Hepatocyte (in vitro differentiated cells): ENCODE data around the gene KLRC1. TPM values are rescaled to one million over a fixed set of nuclear protein-coding genes. Genes with fewer than 3 reads are reported as not detected.
"Not testable (repeated sequence)": the region's sequence is repeated elsewhere in the genome, so short reads cannot be mapped to it uniquely, and the experiment has no call there.

Experiments
- DNase-seq: peaks from one replicate; pipeline ENCODE4 v3.0.0-alpha.2; 2016; ENCODE audit warnings: low spot score
- H2AFZ ChIP-seq: fragments of 200-600 bp; sonication (generic); 2 replicates; pipeline ENCODE4 v1.6.0; 2016; ENCODE audit warnings: antibody characterized with exemption, mild to moderate bottlenecking
- H3K27ac ChIP-seq: fragments of 200-600 bp; sonication (generic); 2 replicates; pipeline ENCODE4 v1.5.1; 2016; ENCODE audit warnings: mild to moderate bottlenecking
- H3K27me3 ChIP-seq: fragments of 200-600 bp; sonication (generic); 2 replicates; pipeline ENCODE4 v1.6.1; 2016
- H3K36me3 ChIP-seq: fragments of 200-600 bp; sonication (generic); replicated peaks from 2 replicates; pipeline ENCODE4 v1.5.1; 2016; ENCODE audit warnings: low read depth; ENCODE audit not compliant: insufficient read depth
- H3K4me1 ChIP-seq: fragments of 200-600 bp; sonication (generic); 2 replicates; pipeline ENCODE4 v1.5.1; 2016; ENCODE audit warnings: mild to moderate bottlenecking, moderate library complexity; ENCODE audit not compliant: insufficient read depth
- H3K4me2 ChIP-seq: fragments of 200-600 bp; sonication (generic); 2 replicates; pipeline ENCODE4 v1.6.0; 2016
- H3K4me3 ChIP-seq: fragments of 200-600 bp; sonication (generic); 2 replicates; pipeline ENCODE4 v1.5.1; 2016; ENCODE audit warnings: mild to moderate bottlenecking
- H3K79me2 ChIP-seq: fragments of 200-600 bp; sonication (generic); 2 replicates; pipeline ENCODE4 v1.6.0; 2017; ENCODE audit warnings: mild to moderate bottlenecking
- H3K9me2 ChIP-seq: fragments of 200-600 bp; sonication (generic); replicated peaks from 2 replicates; pipeline ENCODE4 v1.6.0; 2017; ENCODE audit warnings: mild to moderate bottlenecking; ENCODE audit not compliant: insufficient read depth
- H3K9me3 ChIP-seq: fragments of 200-600 bp; sonication (generic); 2 replicates; pipeline ENCODE4 v1.5.1; 2016; ENCODE audit warnings: low read depth, mild to moderate bottlenecking
- H4K20me1 ChIP-seq: fragments of 200-600 bp; sonication (generic); 2 replicates; pipeline ENCODE4 v1.6.0; 2016; ENCODE audit warnings: mild to moderate bottlenecking; ENCODE audit not compliant: insufficient read depth, poor library complexity, severe bottlenecking
- EZH2 ChIP-seq: fragments of 200-600 bp; sonication (generic); IDR thresholded peaks from 2 replicates; pipeline ENCODE4 v1.6.1; 2016; ENCODE audit warnings: antibody characterized with exemption, mild to moderate bottlenecking, borderline replicate concordance
- EZH2phosphoT487 ChIP-seq: fragments of 200-600 bp; sonication (generic); IDR thresholded peaks from one replicate; pipeline ENCODE4 v1.6.1; 2018; ENCODE audit warnings: antibody characterized with exemption, mild to moderate bottlenecking, low read depth, moderate library complexity; ENCODE audit not compliant: unreplicated experiment, severe bottlenecking
- WGBS: methylation state at CpG from one replicate; pipeline ENCODE4 v1.1.6; 2016; ENCODE audit warnings: low lambda C conversion rate; ENCODE audit errors: missing lambda C conversion rate; 5-methylcytosine and 5-hydroxymethylcytosine counted together
- polyA plus RNA-seq: library from polyadenylated mRNA; unstranded; fragments of >200 nt; fragmentation: Nextera tagmentation; extraction: Ambion mirVana; gene quantifications from 2 replicates; pipeline ENCODE4 v1.2.1, GENCODE V29; 2016
- total RNA-seq: library from RNA; depleted of rRNA; stranded (reverse); fragments of >200 nt; gene quantifications from 2 replicates; pipeline ENCODE4 v1.2.3, GENCODE V29; 2014
- TF ChIP-seq, protein P1 (sequence below): fragments of 200-600 bp; sonication (generic); IDR thresholded peaks from 2 replicates; pipeline ENCODE4 v1.5.1; 2016; ENCODE audit warnings: antibody characterized with exemption, mild to moderate bottlenecking; ENCODE audit not compliant: poor library complexity

Gene KLRC1
- total and polyA plus RNA-seq, 2 experiments from 2014 or later = not detected

DNA sequence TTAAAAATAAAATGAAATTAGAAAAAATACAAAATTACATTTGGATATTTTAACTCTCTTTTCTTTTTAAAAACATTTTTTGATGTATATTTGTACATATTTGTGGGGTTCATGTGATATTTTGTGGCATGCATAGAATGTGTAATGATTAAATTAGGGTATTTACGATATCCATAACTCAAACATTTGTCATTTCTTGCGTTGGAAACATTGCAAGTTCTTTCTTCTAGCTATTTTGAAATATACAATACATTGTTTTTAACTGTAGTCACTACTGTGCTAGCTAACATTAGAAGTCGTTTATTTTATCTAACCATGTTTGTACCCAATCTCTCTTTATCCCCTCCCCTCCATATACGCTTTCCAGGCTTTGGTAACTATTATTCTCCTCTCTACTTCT lies 38.6 kb upstream of the KLRC1 start:
- H4K20me1 ChIP-seq = no peaks in the 10 kb centered on the region
- WGBS = 84% methylated on average over 4 of the region's 4 CpGs
- no peaks in the 10 kb centered on the region for H3K9me2 ChIP-seq
- no peaks in the 10 kb centered on the region for H3K36me3 ChIP-seq
- H3K4me1 ChIP-seq = no peaks in the 10 kb centered on the region
- no peak for DNase-seq
- no peaks in the 10 kb centered on the region for H3K79me2 ChIP-seq
- H3K4me3 ChIP-seq = no peak overlapping the region
- TF ChIP-seq, protein P1, sequence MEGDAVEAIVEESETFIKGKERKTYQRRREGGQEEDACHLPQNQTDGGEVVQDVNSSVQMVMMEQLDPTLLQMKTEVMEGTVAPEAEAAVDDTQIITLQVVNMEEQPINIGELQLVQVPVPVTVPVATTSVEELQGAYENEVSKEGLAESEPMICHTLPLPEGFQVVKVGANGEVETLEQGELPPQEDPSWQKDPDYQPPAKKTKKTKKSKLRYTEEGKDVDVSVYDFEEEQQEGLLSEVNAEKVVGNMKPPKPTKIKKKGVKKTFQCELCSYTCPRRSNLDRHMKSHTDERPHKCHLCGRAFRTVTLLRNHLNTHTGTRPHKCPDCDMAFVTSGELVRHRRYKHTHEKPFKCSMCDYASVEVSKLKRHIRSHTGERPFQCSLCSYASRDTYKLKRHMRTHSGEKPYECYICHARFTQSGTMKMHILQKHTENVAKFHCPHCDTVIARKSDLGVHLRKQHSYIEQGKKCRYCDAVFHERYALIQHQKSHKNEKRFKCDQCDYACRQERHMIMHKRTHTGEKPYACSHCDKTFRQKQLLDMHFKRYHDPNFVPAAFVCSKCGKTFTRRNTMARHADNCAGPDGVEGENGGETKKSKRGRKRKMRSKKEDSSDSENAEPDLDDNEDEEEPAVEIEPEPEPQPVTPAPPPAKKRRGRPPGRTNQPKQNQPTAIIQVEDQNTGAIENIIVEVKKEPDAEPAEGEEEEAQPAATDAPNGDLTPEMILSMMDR = no peak
- TF ChIP-seq EZH2 (no peak), EZH2phosphoT487 (no peak)
- peaks cover 4% of the 10 kb centered on the region for H3K27me3 ChIP-seq
- H3K9me3 ChIP-seq = no peaks in the 10 kb centered on the region
- no peak overlapping the region for H3K27ac ChIP-seq
- no peak overlapping the region for H2AFZ ChIP-seq
- H3K4me2 ChIP-seq = no peak overlapping the region

DNA sequence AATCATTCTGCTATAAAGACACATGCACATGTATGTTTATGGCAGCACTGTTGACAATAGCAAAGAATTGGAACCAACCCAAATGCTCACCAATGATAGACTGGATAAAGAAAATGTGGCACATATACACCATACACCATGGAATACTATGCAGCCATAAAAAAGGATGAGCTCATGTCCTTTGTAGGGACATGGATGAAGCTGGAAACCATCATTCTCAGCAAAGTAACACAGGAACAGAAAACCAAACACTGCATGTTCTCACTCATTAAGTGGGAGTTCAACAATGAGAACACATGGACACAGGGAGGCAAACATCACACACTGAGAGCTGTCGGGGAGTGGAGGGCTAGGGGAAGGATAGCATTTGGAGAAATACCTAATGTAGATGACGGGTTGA lies 34.2 kb upstream of the KLRC1 start:
- not testable (repeated sequence) for H3K79me2 ChIP-seq, H3K27ac ChIP-seq, H4K20me1 ChIP-seq, H3K9me3 ChIP-seq, H3K4me1 ChIP-seq, H3K27me3 ChIP-seq, H3K9me2 ChIP-seq, H3K4me2 ChIP-seq, H2AFZ ChIP-seq, DNase-seq, H3K36me3 ChIP-seq, H3K4me3 ChIP-seq
- 92% methylated on average over 2 of the region's 2 CpGs for WGBS

DNA sequence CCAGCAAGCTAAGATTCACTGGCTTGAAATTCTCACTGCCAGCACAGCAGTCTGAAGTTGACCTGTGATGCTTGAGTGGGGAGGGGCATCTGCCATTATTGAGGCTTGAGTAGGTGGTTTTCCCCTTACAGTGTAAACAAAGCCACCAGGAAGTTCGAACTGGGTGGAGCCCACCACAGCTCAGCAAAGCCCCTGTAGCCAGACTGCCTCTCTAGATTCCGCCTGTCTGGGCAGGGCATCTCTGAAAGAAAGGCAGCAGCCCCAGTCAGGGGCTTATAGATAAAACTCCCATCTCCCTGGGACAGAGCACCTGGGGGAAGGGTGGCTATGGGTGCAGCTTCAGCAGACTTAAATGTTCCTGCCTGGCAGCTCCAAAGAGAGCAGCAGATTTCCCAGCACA lies 28.7 kb upstream of the KLRC1 start:
- H3K4me1 ChIP-seq, H3K9me3 ChIP-seq, H3K79me2 ChIP-seq, H3K36me3 ChIP-seq, H3K27me3 ChIP-seq, H3K4me3 ChIP-seq, H2AFZ ChIP-seq, H3K27ac ChIP-seq, DNase-seq, H4K20me1 ChIP-seq, H3K9me2 ChIP-seq, H3K4me2 ChIP-seq: not testable (repeated sequence)
- 65% methylated on average over 2 of the region's 2 CpGs for WGBS

DNA sequence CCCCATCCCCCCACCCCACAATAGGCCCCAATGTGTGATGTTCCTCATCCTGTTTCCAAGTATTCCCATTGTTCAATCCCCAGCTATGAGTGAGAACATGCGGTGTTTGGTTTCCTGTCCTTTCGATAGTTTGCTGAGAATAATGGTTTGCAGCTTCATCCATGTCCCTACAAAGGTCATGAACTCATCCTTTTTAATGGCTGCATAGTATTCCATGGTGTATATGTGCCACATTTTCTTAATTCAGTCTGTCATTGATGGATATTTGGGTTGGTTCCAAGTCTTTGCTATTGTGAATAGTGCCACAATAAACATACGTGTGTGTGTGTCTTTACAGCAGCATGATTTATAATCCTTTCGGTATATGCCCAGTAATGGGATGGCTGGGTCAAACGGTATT lies 19.6 kb upstream of the KLRC1 start:
- not testable (repeated sequence) for H2AFZ ChIP-seq, H3K36me3 ChIP-seq, H3K9me3 ChIP-seq, H4K20me1 ChIP-seq, H3K4me1 ChIP-seq, H3K27me3 ChIP-seq, H3K9me2 ChIP-seq, H3K4me2 ChIP-seq, DNase-seq, H3K79me2 ChIP-seq, H3K27ac ChIP-seq, H3K4me3 ChIP-seq
- WGBS = 97% methylated on average over 5 of the region's 5 CpGs

DNA sequence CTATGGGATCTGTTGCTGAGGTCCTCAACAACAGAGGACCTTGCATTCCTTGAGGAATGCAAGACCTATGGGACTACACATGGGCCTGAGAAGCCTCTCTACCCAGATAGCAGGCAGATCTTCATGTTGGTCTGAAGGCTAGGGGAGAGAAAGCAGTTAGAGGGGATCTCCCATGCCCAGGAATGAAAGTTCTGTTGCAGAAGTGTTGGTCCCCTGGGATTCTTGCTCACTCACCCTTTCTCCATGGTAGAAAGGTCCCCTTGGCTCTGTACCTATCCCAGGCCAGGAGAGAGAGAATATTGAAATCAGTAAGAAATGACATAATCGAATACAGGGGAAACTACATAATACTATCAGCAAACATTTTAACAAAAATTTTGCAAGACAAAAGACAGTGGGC lies 16.5 kb upstream of the KLRC1 start:
- Histone ChIP-seq H3K4me3 (no peak overlapping the region), H3K79me2 (no peaks in the 10 kb centered on the region), H2AFZ (no peak overlapping the region), H4K20me1 (no peaks in the 10 kb centered on the region), H3K9me2 (no peaks in the 10 kb centered on the region), H3K36me3 (no peaks in the 10 kb centered on the region), H3K27ac (no peak overlapping the region), H3K9me3 (no peaks in the 10 kb centered on the region), H3K4me1 (no peaks in the 10 kb centered on the region), H3K4me2 (no peak overlapping the region), H3K27me3 (no peaks in the 10 kb centered on the region)
- 93% methylated on average over 1 of the region's 1 CpG for WGBS
- DNase-seq = no peak
- no peak for TF ChIP-seq EZH2
- no peak for TF ChIP-seq EZH2phosphoT487
- TF ChIP-seq, protein P1 = no peak
